Heart left ventricle (tissue), 16 donors: ENCODE data around the gene RPL27A. TPM values are rescaled to one million over a fixed set of nuclear protein-coding genes. Genes with fewer than 3 reads are reported as not detected.

Experiments
- ATAC-seq, 4 donors: fragments of 200-7000 bp; cut with Tn5 transposase; one replicate each; pipeline ENCODE4 v1.9.1; 2020 to 2022; ENCODE audit warnings: moderate library complexity in 4 of 4, mild to moderate bottlenecking in 3 of 4, moderate number of reproducible peaks in 1 of 4
- DNase-seq, 5 donors: peaks; one replicate each; pipeline ENCODE4 v3.0.0-alpha.2; 2020
- H3K27ac ChIP-seq, 12 donors: fragments of 200-600 bp; sonication (generic) in 4 of 12; one replicate each; pipeline versions ENCODE4 v1.5.0 to v1.8.0; 2016 to 2022; ENCODE audit warnings: mild to moderate bottlenecking in 2 of 12
- H3K27me3 ChIP-seq, 9 donors: fragments of 200-600 bp; sonication (generic) in 2 of 9; one replicate each; pipeline versions ENCODE4 v1.5.1 to v1.8.0; 2016 to 2022; ENCODE audit warnings: mild to moderate bottlenecking in 3 of 9
- H3K36me3 ChIP-seq, 9 donors: fragments of 200-600 bp; sonication (generic) in 2 of 9; one replicate each; pipeline versions ENCODE4 v1.5.0 to v1.8.0; 2018 to 2022; ENCODE audit warnings: mild to moderate bottlenecking in 2 of 9
- H3K4me1 ChIP-seq, 12 donors: fragments of 200-600 bp; sonication (generic) in 4 of 12; one replicate each; pipeline versions ENCODE4 v1.5.0 to v1.8.0; 2016 to 2022; ENCODE audit warnings: mild to moderate bottlenecking in 3 of 12
- H3K4me3 ChIP-seq, 12 donors: fragments of 200-600 bp; sonication (generic) in 4 of 12; one replicate each; pipeline versions ENCODE4 v1.5.0 to v1.8.0; 2017 to 2022; ENCODE audit warnings: mild to moderate bottlenecking in 9 of 12, moderate library complexity in 4 of 12
- H3K9me3 ChIP-seq, 12 donors: fragments of 200-600 bp; sonication (generic) in 4 of 12; one replicate each; pipeline versions ENCODE4 v1.5.0 to v1.8.0; 2016 to 2022; ENCODE audit warnings: mild to moderate bottlenecking in 1 of 12
- POLR2A ChIP-seq, 2 donors: fragments of 450-650 bp; IDR thresholded peaks; one replicate each; pipeline ENCODE4 v1.6.1; 2017; ENCODE audit warnings: antibody characterized with exemption in 2 of 2, mild to moderate bottlenecking in 2 of 2, moderate library complexity in 2 of 2
- WGBS, 4 donors: extraction: QIAGEN DNeasy Blood & Tissue Kit in 2 of 4; methylation state at CpG; one replicate each; pipeline versions ENCODE4 v1.1.5 to v1.1.7; 2013 to 2018; 5-methylcytosine and 5-hydroxymethylcytosine counted together
- intact Hi-C, 10 donors: fragments of 100-400 bp; cut with DNase I; formaldehyde crosslinking; loops; one replicate each; pipeline versions ENCODE4 v1.11.1 to v1.14.2; 2022
- polyA plus RNA-seq, 2 donors: library from polyadenylated mRNA; stranded (reverse); fragments of 200-250 nt; gene quantifications; one replicate each; pipeline ENCODE4 v1.2.3, GENCODE V29; 2013
- total RNA-seq, 9 donors: library from RNA; depleted of rRNA in 2 of 9; stranded (reverse); fragments of >200 nt in 2 of 9; fragmentation: NEBNext Ultra II Directional in 3 of 9; extraction: Animal tissue kit (Norgen Biotek cat#: 25700) in 3 of 9; gene quantifications; one replicate each; pipeline versions ENCODE4 v1.1.0 to v1.2.4, GENCODE V29; 2016 to 2023
- TF ChIP-seq, protein P1 (sequence below), 12 donors: fragments of 200-600 bp; sonication (generic) in 4 of 12; IDR thresholded peaks; one replicate each; pipeline versions ENCODE4 v1.5.0 to v1.8.0; 2018 to 2022; ENCODE audit warnings: antibody characterized with exemption in 12 of 12, mild to moderate bottlenecking in 5 of 12
- donor health status: ischemic (EF 13 %, LVEDD 7.1; RV severe dilation, severe dysfunction).
- donor health status: healthy with polysubstance abuse.
- donor health status: DM: no; HTN: yes; CAD: no.
- donor health status: DM: no; HTN: no; CAD: no.
- donor health status: ischemic (EF 25% LVEDD 6.9; RV normal size, moderate dysfunction).
- donor health status: ischemic (EF 25% LVEDD 5.7; RV mildly dilated, moderate dysfunction).
- donor health status: healthy.
- donor health status: DM: yes; HTN: yes; CAD: no.
- donor health status: ischemic (EF 35%, LVEDD 5.7; RV mildly dilated, moderate dysfunction).
- donor health status: nonischemic (EF 11% LVEDD 7.7; RV severe dilation, severe dysfunction).
- donor health status: DM: yes; HTN: yes; CAD: no.
- donor health status: PGD.
- donor health status: ischemic (EF 29% LVEDD 5.4; RV normal size, mild dysfunction).
- donor health status: nonischemic (EF 23%, LVEDD 6.1; RV moderate dilation, normal function).

RPL27A gene
- total and polyA plus RNA-seq, 11 donors, result 299 to 2,980 (median 471) TPM

- ATAC-seq (no peak), DNase-seq (no peak)
- H3K27me3 ChIP-seq, result no peaks in the 10 kb centered on the region
- WGBS, 4 donors, result 90 to 95% (median 93%) methylated on average over 14 of the region's 14 CpGs
- intact Hi-C loops, result loop anchor here in 1 of 10 donors (10.0 kb wide), 1 partner anchor 72 kb away; no protein-coding TSS in a partner anchor
- TF ChIP-seq POLR2A (IDR thresholded peaks at IDR 0.05), result no peak
- TF ChIP-seq, protein P1, sequence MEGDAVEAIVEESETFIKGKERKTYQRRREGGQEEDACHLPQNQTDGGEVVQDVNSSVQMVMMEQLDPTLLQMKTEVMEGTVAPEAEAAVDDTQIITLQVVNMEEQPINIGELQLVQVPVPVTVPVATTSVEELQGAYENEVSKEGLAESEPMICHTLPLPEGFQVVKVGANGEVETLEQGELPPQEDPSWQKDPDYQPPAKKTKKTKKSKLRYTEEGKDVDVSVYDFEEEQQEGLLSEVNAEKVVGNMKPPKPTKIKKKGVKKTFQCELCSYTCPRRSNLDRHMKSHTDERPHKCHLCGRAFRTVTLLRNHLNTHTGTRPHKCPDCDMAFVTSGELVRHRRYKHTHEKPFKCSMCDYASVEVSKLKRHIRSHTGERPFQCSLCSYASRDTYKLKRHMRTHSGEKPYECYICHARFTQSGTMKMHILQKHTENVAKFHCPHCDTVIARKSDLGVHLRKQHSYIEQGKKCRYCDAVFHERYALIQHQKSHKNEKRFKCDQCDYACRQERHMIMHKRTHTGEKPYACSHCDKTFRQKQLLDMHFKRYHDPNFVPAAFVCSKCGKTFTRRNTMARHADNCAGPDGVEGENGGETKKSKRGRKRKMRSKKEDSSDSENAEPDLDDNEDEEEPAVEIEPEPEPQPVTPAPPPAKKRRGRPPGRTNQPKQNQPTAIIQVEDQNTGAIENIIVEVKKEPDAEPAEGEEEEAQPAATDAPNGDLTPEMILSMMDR (IDR thresholded peaks at IDR 0.05), result no peak
- H3K27ac ChIP-seq, result peak overlapping the region in 1 of 12 donors; percentile 95
- peaks cover 3 to 30% (median 24%) of the 10 kb centered on the region in 12 donors for H3K4me1 ChIP-seq
- H3K9me3 ChIP-seq, result no peaks in the 10 kb centered on the region
- no peak overlapping the region for H3K4me3 ChIP-seq
- peaks cover 0 to 84% (median 60%) of the 10 kb centered on the region in 9 donors for H3K36me3 ChIP-seq
Observed at GRCh38 chr11:8702598-8702915, 20.0 kb downstream of the RPL27A start.

DNA sequence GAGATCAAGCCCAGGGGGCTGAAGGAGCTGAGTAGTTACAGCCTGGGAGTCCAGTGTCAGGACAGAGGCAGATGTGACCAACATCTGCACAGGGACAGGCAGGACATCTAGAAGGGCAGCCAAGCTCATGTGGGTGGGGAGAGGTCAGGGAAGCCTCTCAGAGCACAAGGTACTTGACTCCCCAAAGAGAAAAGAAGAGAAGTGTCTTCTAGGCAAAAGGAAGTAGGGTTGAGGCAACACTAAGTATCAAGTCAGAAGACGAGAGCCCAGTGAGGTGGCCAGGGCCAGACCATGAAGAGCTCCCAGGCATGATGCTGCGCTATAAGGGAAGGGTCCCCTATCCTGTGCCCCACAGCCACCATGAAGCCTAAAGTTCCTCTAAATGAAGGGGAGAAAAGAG, 21.5 kb downstream of the RPL27A start:
- no peak for ATAC-seq
- DNase-seq, result no peak
- Histone ChIP-seq H3K9me3 (no peaks in the 10 kb centered on the region), H3K27ac (peak overlapping the region in 2 of 12 donors; percentile 2 to 95), H3K36me3 (peaks cover 0 to 68% (median 44%) of the 10 kb centered on the region in 9 donors), H3K4me3 (no peak overlapping the region), H3K27me3 (no peaks in the 10 kb centered on the region), H3K4me1 (peaks cover 14 to 44% (median 40%) of the 10 kb centered on the region in 12 donors)
- intact Hi-C loops, result loop anchor here in 1 of 10 donors (10.0 kb wide), 1 partner anchor 71 kb away; no protein-coding TSS in a partner anchor
- WGBS, 4 donors, result 87 to 96% (median 93%) methylated on average over 2 of the region's 2 CpGs
- TF ChIP-seq POLR2A (IDR thresholded peaks at IDR 0.05), result no peak
- TF ChIP-seq, protein P1 (IDR thresholded peaks at IDR 0.05), result no peak

DNA sequence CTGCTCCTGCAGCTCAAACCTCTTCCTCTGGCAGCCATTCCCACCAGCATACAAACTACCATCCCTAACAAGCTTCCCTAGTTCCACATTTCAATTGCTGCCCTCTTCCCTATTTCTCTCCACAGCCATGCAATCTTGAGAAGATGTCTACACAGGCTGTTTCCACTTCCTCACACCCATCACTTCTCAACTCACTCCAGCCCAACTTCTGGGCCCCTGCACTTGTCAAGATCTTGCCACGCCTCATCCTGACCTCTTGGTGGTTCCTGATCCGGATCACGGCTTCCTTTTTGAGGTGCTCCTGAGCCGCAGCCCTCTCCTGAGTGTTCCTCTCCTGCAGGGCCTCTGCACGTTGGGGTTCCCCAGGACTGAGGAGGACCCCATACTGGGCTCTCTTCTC, 22.6 kb downstream of the RPL27A start:
- Histone ChIP-seq H3K4me3 (no peak overlapping the region), H3K4me1 (peaks cover 14 to 44% (median 39%) of the 10 kb centered on the region in 12 donors), H3K27ac (peak overlapping the region in 2 of 12 donors; percentile 38 to 95), H3K27me3 (no peaks in the 10 kb centered on the region), H3K36me3 (peaks cover 0 to 62% (median 39%) of the 10 kb centered on the region in 9 donors), H3K9me3 (no peaks in the 10 kb centered on the region)
- no peak for DNase-seq
- no peak for TF ChIP-seq POLR2A (IDR thresholded peaks at IDR 0.05)
- TF ChIP-seq, protein P1 (IDR thresholded peaks at IDR 0.05), result no peak
- ATAC-seq, result no peak
- intact Hi-C loops, result loop anchor here in 3 of 10 donors (5.0 to 10.0 kb wide), 2 partner anchors 70 to 107 kb away; a partner anchor contains a TSS
- 82 to 93% (median 87%) methylated on average over 5 of the region's 5 CpGs for WGBS, 4 donors

GRCh38 chr11:8706673-8707432, 24.3 kb downstream of the RPL27A start:
- WGBS, 4 donors, result 69 to 87% (median 82%) methylated on average over 5 to 14 of the region's 14 CpGs
- intact Hi-C loops, result loop anchor here in 3 of 10 donors (5.0 to 10.0 kb wide), 2 partner anchors 68 to 105 kb away; a partner anchor contains a TSS
- DNase-seq (no peak), ATAC-seq (no peak)
- Histone ChIP-seq H3K36me3 (peaks cover 0 to 65% (median 43%) of the 10 kb centered on the region in 9 donors), H3K4me1 (peaks cover 14 to 39% (median 31%) of the 10 kb centered on the region in 12 donors), H3K27me3 (no peaks in the 10 kb centered on the region), H3K9me3 (no peaks in the 10 kb centered on the region), H3K4me3 (no peak overlapping the region), H3K27ac (peak overlapping the region in 11 of 12 donors; percentile 61 to 95 (median 80))
- no peak for TF ChIP-seq POLR2A (IDR thresholded peaks at IDR 0.05)
- TF ChIP-seq, protein P1 (IDR thresholded peaks at IDR 0.05), result no peak
